HG03175 (cell line): Measurements from ENCODE around the gene RNF130.

Experiments used
- ATAC-seq: cut with Tn5 transposase; IDR thresholded peaks from one replicate; pipeline ENCODE4 v1.9.1; 2021; ENCODE audit warnings: mild to moderate bottlenecking, moderate library complexity; ENCODE audit not compliant: unreplicated experiment

RNF130 gene

DNA sequence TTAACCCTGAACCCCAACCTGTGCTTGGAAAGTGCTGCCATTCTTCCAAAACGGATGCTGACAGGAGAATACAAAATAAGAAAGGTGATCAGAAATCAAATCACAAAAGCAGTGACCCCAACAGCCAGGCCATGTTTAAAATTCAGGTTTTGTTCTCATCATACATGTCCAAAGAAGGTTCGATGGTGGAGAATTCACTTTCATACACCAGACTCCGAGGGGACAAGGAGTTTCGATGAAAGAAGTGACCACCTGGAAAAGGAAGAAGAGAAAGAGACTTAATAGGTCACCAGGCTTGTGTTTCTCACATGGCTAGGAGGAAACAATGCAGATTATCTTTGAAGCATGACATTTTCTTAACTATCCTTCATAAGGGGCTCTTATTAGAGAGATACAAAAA, 151.4 kb downstream of the RNF130 start:
- ATAC-seq, result no peak

- no peak for ATAC-seq
These were observed 152.0 kb downstream of the RNF130 start for GRCh38 chr5:179919487-179920060.

GRCh38 chr5:179918742-179919486, 152.6 kb downstream of the RNF130 start:
- no peak for ATAC-seq

GRCh38 chr5:179916523-179916922, 155.0 kb downstream of the RNF130 start:
- ATAC-seq, result no peak

- ATAC-seq, result no peak
These were observed 156.1 kb downstream of the RNF130 start for GRCh38 chr5:179915406-179915935.

DNA sequence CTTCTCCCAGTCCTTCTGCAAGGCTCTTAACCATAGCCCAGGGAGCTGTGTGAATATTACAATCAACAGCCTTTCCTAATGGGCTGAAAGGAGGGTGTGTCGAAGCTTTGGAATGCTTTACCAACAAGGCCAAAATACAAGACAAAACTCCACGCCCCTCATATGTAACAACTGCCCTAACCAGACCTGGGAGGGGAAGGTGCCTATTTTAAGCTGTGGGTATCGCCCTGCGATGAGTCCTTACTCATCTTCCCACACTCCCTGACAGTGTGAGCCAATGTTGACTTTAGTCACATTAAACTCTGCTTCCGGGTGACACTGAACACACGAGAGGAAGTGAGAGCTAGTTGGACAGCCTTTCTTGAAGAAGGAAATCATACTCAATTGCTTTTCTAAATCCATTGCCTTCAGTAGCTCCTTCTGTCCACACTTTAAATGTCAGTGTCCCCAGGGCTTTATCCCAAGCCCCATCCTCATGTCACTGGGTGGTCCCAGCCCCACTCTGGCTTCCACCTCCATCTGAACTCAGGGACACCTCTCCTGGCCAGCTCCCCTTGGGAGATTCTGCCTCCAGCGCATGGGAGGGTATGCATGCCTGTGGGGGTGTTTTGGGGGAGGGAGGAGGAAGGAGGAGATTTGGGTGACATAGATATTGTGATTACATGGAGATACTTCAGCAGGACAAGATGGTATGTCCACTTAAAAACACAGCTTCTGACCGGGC, 157.4 kb downstream of the RNF130 start:
- no peak for ATAC-seq

GRCh38 chr5:179913461-179913860, 158.1 kb downstream of the RNF130 start:
- no peak for ATAC-seq

DNA sequence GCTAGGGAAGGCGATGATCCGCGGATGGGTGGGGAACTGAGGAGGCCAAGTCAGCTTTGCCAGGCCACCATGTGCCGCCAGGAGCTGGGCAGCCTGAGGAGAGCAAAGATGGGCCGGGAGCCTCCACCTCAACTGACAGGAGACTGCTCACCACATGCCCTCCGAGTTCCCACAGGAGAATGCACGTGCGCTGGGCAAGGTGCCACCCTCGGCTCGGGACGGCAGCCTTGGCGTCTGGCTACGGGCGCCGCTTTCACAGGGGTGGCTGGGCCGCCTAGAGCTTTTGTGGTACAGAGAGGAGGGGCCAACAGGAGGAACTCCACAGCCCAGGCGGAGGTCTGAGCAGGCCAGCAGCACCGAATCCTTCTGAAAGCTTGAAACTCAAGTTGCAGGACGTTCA, 158.6 kb downstream of the RNF130 start:
- ATAC-seq, result no peak

DNA sequence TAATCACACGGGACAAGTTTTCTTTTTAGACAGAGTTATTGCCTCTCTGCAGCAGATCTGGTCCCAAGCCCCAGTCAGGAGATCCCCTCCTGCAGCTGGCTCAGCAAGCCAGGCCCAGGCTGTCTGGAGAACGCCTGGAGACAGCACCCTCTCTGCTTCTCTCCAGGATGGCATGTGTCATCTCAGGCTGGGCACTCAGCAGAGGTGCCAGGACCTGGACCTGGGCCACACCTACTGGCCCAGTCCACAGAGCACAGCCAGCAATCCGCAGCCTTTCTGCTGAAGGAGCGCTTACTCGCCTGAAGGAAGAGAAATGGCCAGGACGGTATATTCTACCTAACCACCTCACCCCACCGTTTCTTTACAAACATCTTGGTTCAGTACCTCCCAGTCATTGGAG, 159.2 kb downstream of the RNF130 start:
- ATAC-seq, result no peak

GRCh38 chr5:179909224-179909623, 162.3 kb downstream of the RNF130 start:
- no peak for ATAC-seq

- ATAC-seq, result no peak
These were observed 163.0 kb downstream of the RNF130 start for GRCh38 chr5:179908528-179908927.

GRCh38 chr5:179907556-179908324, 163.8 kb downstream of the RNF130 start, which contains the start of gene TBC1D9B:
Gene TBC1D9B (minus strand): TSS chr5:179907897. CDS start chr5:179907821, 76 bp downstream.
- ATAC-seq, result peak; percentile 85

DNA sequence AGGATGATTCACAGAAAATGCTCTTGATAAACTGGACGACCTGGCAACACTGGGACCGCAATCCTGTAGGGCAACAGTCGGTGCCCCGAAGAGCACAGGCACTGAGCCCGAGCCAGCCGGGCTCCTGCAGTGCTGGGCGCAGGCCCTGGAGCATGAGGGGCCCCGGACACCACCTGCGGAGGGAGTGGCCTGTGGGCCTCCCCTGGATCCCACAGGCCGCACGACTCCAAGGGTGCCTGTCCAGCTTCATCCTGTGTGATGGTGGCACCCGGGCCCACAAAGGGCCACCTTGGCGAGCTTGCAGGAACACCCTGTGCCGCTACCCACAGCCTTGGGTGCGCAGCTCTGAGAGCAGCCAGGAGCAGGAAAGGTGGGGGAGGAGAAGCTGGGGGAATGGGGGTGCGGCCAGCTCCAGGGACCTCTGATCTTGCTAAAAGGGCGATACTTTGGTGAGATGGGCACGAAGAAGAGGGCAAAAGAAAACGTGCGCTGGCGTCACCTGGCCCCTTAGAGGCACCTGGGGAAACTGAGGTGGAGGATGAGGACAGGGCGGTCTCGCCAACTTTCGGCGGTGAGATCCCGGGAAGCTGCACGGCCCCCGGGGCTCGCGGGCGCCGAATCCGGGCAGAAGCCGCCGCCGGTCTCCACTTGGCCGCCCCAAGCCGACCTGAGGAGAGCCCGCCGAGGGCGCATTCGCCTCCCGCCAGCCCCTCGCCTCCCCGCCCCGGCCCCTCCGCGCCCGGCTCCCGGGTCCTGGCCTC, 164.6 kb downstream of the RNF130 start:
- peak; percentile 24 for ATAC-seq

DNA sequence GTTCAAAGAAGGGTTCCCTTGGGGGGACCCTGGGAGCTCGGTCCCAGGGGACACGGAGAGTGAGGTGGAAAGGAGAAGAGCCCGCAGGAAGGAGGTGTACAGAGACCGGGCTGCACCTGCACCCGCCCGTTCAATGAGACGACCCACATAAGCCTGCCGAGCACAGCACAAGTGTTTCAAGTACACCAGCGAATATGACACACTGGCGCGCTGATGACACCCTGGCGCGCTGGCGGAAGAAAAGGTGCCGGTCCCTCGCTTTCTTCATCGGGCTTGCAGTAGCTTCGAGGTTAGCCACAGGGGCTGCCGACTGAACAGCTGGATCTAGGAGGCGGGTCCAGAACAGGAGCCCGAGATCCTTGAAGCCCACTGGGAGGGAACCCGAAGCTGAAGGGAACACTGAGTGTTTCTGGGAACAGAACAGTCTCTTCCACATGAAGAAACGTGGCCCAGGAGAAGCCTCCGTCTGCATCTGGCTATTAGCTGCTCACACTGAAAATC, 165.2 kb downstream of the RNF130 start:
- ATAC-seq, result no peak

- no peak for ATAC-seq
These were observed 166.4 kb downstream of the RNF130 start for GRCh38 chr5:179905161-179905560.
